K562 (cell line): ENCODE data around the gene EFNA2. TPM values are rescaled to one million over a fixed set of nuclear protein-coding genes. Genes with fewer than 3 reads are reported as not detected.

ENCODE experiments used
- ATAC-seq: fragments of 200-7000 bp; cut with Tn5 transposase; 3 replicates; pipeline ENCODE4 v1.9.1; 2020; ENCODE audit warnings: moderate library complexity
- BruUV-seq: library from RNA; stranded (reverse); fragments of 400-500 nt; replicated peaks from 2 replicates; lab custom pipeline; 2021; lab: Mats Ljungman, UMichigan
- CTCF ChIA-PET: fragments of 300-600 bp; formaldehyde crosslinking; extraction: SDS; loops from one replicate; lab custom pipeline; 2021; ENCODE audit warnings: low intra/inter-chr PET ratio; lab: Yijun Ruan, JAX
- POLR2A ChIA-PET: fragments of 300-600, 350-650 bp; sonication (Branson Sonifier 250); formaldehyde crosslinking; extraction: SDS; loops from one replicate; lab custom pipeline; 2021; ENCODE audit warnings: antibody characterized with exemption, inconsistent platforms; lab: Yijun Ruan, JAX
- DNase-seq, 4 experiments: peaks; one replicate each; pipeline versions ENCODE4 v3.0.0 to v3.0.0-alpha.2; 2011 to 2018; ENCODE audit warnings: low spot score in 3 of 4, mixed read lengths in 3 of 4; ENCODE audit errors: extremely low read depth in 1 of 4
- FAIRE-seq: peaks from 2 replicates; lab custom pipeline; 2011; peaks lifted over from hg19 to GRCh38; lab: Jason Lieb, UNC
- H2AFZ ChIP-seq: 2 replicates; pipeline ENCODE4 v1.6.0; 2011; ENCODE audit warnings: low read depth, low read length, control low read depth, inconsistent platforms
- H3K27ac ChIP-seq: fragments of 200-600 bp; 3 replicates; pipeline ENCODE4 v1.8.0; 2011; ENCODE audit warnings: low read depth, mild to moderate bottlenecking, control low read depth, inconsistent platforms, low read length, moderate library complexity, mixed read lengths; ENCODE audit errors: extremely low read depth
- H3K27me3 ChIP-seq, 2 experiments: fragments of 300-600 bp in 1 of 2; 2 replicates in 1 of 2; 3 replicates in 1 of 2; pipeline versions ENCODE4 v1.6.0 to v1.8.0; 2011; ENCODE audit warnings: inconsistent platforms in 2 of 2, low read length in 2 of 2, mild to moderate bottlenecking in 1 of 2, mixed read lengths in 1 of 2, moderate library complexity in 1 of 2; ENCODE audit not compliant: control insufficient read depth in 2 of 2, insufficient read depth in 2 of 2
- H3K36me3 ChIP-seq: fragments of 300-600 bp; 3 replicates; pipeline ENCODE4 v1.8.0; 2011; ENCODE audit warnings: mild to moderate bottlenecking, low read length, inconsistent platforms; ENCODE audit not compliant: control insufficient read depth, insufficient read depth
- H3K4me1 ChIP-seq, 2 experiments: fragments of 200-600 bp in 1 of 2; replicated peaks in 1 of 2; 2 replicates in 1 of 2; 3 replicates in 1 of 2; pipeline versions ENCODE4 v1.5.1 to v1.8.0; 2011; ENCODE audit warnings: inconsistent platforms in 2 of 2, low read length in 2 of 2, mild to moderate bottlenecking in 1 of 2, mixed read lengths in 1 of 2, moderate library complexity in 1 of 2; ENCODE audit not compliant: control insufficient read depth in 2 of 2, insufficient read depth in 2 of 2
- H3K4me2 ChIP-seq: 2 replicates; pipeline ENCODE4 v1.6.1; 2011; ENCODE audit warnings: low read length, control low read depth, inconsistent platforms, mixed read lengths; ENCODE audit not compliant: insufficient read depth
- H3K4me3 ChIP-seq: fragments of 200-600 bp; sonication (generic), shearing (Covaris generic); 2 replicates; pipeline ENCODE4 v1.5.1; 2016; ENCODE audit warnings: control low read depth, inconsistent platforms
- H3K79me2 ChIP-seq: fragments of 200-600 bp; 3 replicates; pipeline ENCODE4 v1.8.0; 2011; ENCODE audit warnings: low read length, inconsistent platforms; ENCODE audit not compliant: control insufficient read depth, insufficient read depth
- H3K9ac ChIP-seq, 2 experiments: 2 replicates each; pipeline versions ENCODE4 v1.6.0 to v1.6.1; 2011; ENCODE audit warnings: low read depth in 2 of 2, low read length in 2 of 2, control low read depth in 1 of 2, inconsistent platforms in 1 of 2, mild to moderate bottlenecking in 1 of 2, mixed read lengths in 1 of 2; ENCODE audit not compliant: insufficient read depth in 1 of 2
- H3K9me1 ChIP-seq: one replicate; pipeline ENCODE4 v1.6.0; 2011; ENCODE audit warnings: inconsistent platforms, mild to moderate bottlenecking, low read length, moderate library complexity; ENCODE audit not compliant: control insufficient read depth, insufficient read depth
- H3K9me3 ChIP-seq: replicated peaks from 2 replicates; pipeline ENCODE4 v1.5.1; 2011; ENCODE audit warnings: low read depth, low read length, inconsistent platforms; ENCODE audit not compliant: control insufficient read depth, insufficient read depth
- H4K20me1 ChIP-seq: replicated peaks from 2 replicates; pipeline ENCODE4 v1.6.1; 2011; ENCODE audit warnings: low read length, inconsistent platforms, mixed read lengths; ENCODE audit not compliant: control insufficient read depth, insufficient read depth
- ETV1 ChIP-seq: fragments of 450-650 bp; conservative IDR thresholded peaks from 2 replicates; pipeline ENCODE4 v1.6.1; 2016; ENCODE audit warnings: missing genetic modification characterization, control low read depth, low read depth, missing compliant biosample characterization
- NFIX ChIP-seq: fragments of 250-450 bp; sonication (Bioruptor Pico); IDR thresholded peaks from 2 replicates; pipeline ENCODE4 v1.4.0; 2020; ENCODE audit warnings: low read depth, mild to moderate bottlenecking, moderate library complexity
- PURB ChIP-seq: sonication (generic); formaldehyde crosslinking; IDR thresholded peaks from 2 replicates; pipeline ENCODE4 v1.9.0; 2021; ENCODE audit warnings: low read depth, mild to moderate bottlenecking, missing genetic modification reagents
- ZBTB7A ChIP-seq: IDR thresholded peaks from 2 replicates; pipeline ENCODE4 v1.6.1; 2011; ENCODE audit warnings: low read depth, mild to moderate bottlenecking, low read length, moderate library complexity, borderline replicate concordance; ENCODE audit not compliant: control insufficient read depth
- WGBS: fragments of 100-300 bp; shearing (Covaris generic); methylation state at CpG from one replicate; pipeline ENCODE4 v1.1.6; 2016; ENCODE audit warnings: low coverage, mixed read lengths; ENCODE audit not compliant: insufficient coverage; ENCODE audit errors: missing lambda C conversion rate; 5-methylcytosine and 5-hydroxymethylcytosine counted together
- in situ Hi-C: fragments of 300-500 bp; cut with MboI; formaldehyde crosslinking; loops from 4 replicates; pipeline ENCODE4 v1.15.0; 2018; ENCODE audit warnings: inconsistent platforms, mixed read lengths
- intact Hi-C: fragments of 100-400 bp; cut with micrococcal nuclease; formaldehyde crosslinking; loops from 2 replicates; pipeline ENCODE4 v1.14.2; 2022
- polyA plus RNA-seq, 8 experiments: library from polyadenylated mRNA; depleted of rRNA in 4 of 8; stranded (reverse) in 5 of 8; unstranded in 3 of 8; fragments of >200 nt; fragmentation: Nextera tagmentation in 2 of 8; fragmentation: Illumina TruSeq in 1 of 8; extraction: Ambion mirVana in 2 of 8; extraction: Trizol in 1 of 8; gene quantifications; 2 replicates each; pipeline versions ENCODE4 v1.2.1 to v1.2.3, GENCODE V29; 2011 to 2014; ENCODE audit warnings: inconsistent platforms in 1 of 8, missing spikeins in 1 of 8
- total RNA-seq, 7 experiments: library from RNA; depleted of rRNA in 6 of 7; stranded (reverse); fragments of >200 nt in 6 of 7; fragmentation: Illumina TruSeq in 2 of 7; extraction: Trizol in 2 of 7; gene quantifications; 2 replicates each; pipeline versions ENCODE4 v1.2.1 to v1.2.3, GENCODE V29; 2011 to 2021; ENCODE audit warnings: low replicate concordance in 1 of 7
- TF ChIP-seq, protein P1 (sequence below): fragments of 250-450 bp; sonication (Bioruptor Pico); IDR thresholded peaks from 2 replicates; pipeline ENCODE4 v1.8.0; 2022; ENCODE audit warnings: inconsistent platforms, mild to moderate bottlenecking, moderate library complexity, borderline replicate concordance

Gene EFNA2
- total and polyA plus RNA-seq, 9 of the 15 experiments (the other 6 are each of a cell fraction or from before 2014, with no cell fraction given) = 0.11 to 0.44 (median 0.15) TPM; not detected in 6

DNA sequence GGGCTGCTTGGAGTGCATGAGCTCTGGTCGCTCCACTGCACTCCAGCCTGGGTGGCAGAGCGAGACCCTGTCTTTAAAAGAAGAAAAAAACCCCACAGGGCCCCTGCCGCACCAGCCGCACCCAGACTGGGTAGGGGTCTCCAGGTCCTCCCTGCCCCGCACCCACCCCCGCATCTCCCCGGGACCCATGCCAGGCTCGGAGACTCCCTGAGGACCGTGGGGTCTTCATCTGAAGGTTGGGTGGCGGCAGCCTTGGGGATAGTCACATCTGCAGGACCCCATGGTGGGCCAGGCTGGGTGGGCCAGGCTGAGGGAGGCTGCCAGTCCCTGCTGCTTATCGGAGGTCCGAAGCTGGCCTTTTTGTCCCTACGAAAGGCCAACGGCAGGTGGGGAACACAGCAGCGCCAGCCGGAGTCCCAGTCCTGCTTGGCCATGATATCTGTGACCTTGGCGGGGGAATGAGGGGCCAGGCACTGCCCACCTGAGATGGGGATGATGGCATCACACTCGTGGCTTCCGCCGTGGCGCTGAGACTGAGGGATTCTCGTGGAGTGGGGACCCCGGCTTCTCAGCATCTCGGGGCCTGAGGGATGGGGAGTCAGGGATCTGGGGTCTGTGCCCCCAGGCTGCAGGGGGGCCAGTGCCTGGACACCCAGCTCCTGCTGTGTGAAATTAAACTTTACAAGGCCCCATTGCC lies 11.1 kb downstream of the EFNA2 start:
- Histone ChIP-seq H2AFZ (no peak overlapping the region), H3K9me1 (peaks cover 3% of the 10 kb centered on the region), H3K79me2 (no peaks in the 10 kb centered on the region), H4K20me1 (no peaks in the 10 kb centered on the region; the same call in 1 of the 2 replicates), H3K9me3 (no peaks in the 10 kb centered on the region), H3K27me3 (peaks cover 16 to 49% of the 10 kb centered on the region in 2 experiments; a peak in 3 of 5 replicates)
- POLR2A ChIA-PET = no interaction called here
- DNase-seq = no peak
- in situ Hi-C loops = no loop called here
- BruUV-seq = no TSS peak
- TF ChIP-seq NFIX (no peak), ZBTB7A (peak; percentile 67; the same call in 1 of the 2 replicates), ETV1 (tag) (no peak), PURB (CRISPR knock-in tag) (no peak)
- TF ChIP-seq, protein P1, sequence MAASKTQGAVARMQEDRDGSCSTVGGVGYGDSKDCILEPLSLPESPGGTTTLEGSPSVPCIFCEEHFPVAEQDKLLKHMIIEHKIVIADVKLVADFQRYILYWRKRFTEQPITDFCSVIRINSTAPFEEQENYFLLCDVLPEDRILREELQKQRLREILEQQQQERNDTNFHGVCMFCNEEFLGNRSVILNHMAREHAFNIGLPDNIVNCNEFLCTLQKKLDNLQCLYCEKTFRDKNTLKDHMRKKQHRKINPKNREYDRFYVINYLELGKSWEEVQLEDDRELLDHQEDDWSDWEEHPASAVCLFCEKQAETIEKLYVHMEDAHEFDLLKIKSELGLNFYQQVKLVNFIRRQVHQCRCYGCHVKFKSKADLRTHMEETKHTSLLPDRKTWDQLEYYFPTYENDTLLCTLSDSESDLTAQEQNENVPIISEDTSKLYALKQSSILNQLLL = no peak
- TF ChIP-seq, all 486 proteins: peak for 1
- peaks cover 0 to 68% of the 10 kb centered on the region in 2 experiments; a peak in 3 of 5 replicates for H3K4me1 ChIP-seq
- peak overlapping the region in 1 of 2 experiments; percentile 60; a peak in 2 of 4 replicates for H3K9ac ChIP-seq
- no peak for FAIRE-seq
- no peaks in the 10 kb centered on the region for H3K36me3 ChIP-seq
- H3K4me2 ChIP-seq = no peak overlapping the region
- no peak for ATAC-seq
- H3K27ac ChIP-seq = no peak overlapping the region
- CTCF ChIA-PET = no interaction called here
- no peak overlapping the region for H3K4me3 ChIP-seq
- intact Hi-C loops = no loop called here
- WGBS = 18% methylated on average over 17 of the region's 24 CpGs
